ENCODE data around the gene TMEM98.

- TF ChIP-seq CTCF (IDR thresholded peaks at IDR 0.05) (no peak), POLR2AphosphoS5 (IDR thresholded peaks at IDR 0.05) (no peak)
These were observed 43.2 kb downstream of the TMEM98 start for GRCh38 chr17:32971171-32971570.

Measured in prostate gland (tissue), 2 donors.